ENCODE measurements around the gene PF4V1. TPM values are rescaled to one million over a fixed set of nuclear protein-coding genes. Genes with fewer than 3 reads are reported as not detected.

PF4V1 gene
- total RNA-seq, 2 experiments from 2014 or later = not detected

- Mint-ChIP-seq H3K4me1 (ENCODE audit: low read depth) (no peaks in the 10 kb centered on the region), H3K27ac (no peak overlapping the region), H3K27me3 (ENCODE audit: low read depth) (no peaks in the 10 kb centered on the region), H3K36me3 (ENCODE audit: low read depth) (no peaks in the 10 kb centered on the region), H3K4me3 (no peak overlapping the region), H3K9me3 (no peaks in the 10 kb centered on the region)
- CTCF ChIA-PET = no interaction called here
- intact Hi-C loops (cut with micrococcal nuclease) = no loop called here
- no peak for DNase-seq
Observed at GRCh38 chr4:73902817-73903547, 49.9 kb downstream of the PF4V1 start.

Other genes with a start within 250 kb of the PF4V1 start
- gene RASSF6, start 232.9 kb upstream of the PF4V1 start, total RNA-seq = not detected
- gene CXCL8, start 112.7 kb upstream of the PF4V1 start, total RNA-seq = not detected
- gene CXCL6, start 16.6 kb upstream of the PF4V1 start, total RNA-seq = not detected
- not detected for gene CXCL1, start 16.1 kb downstream of the PF4V1 start, total RNA-seq
- gene PF4, start 128.7 kb downstream of the PF4V1 start, total RNA-seq = not detected
- not detected for gene PPBP, start 134.9 kb downstream of the PF4V1 start, total RNA-seq
- gene CXCL5, start 145.4 kb downstream of the PF4V1 start, total RNA-seq = not detected
- gene CXCL3, start 185.4 kb downstream of the PF4V1 start, total RNA-seq = not detected
- gene CXCL2, start 245.9 kb downstream of the PF4V1 start, total RNA-seq = not detected

All from activated naive CD4-positive, alpha-beta T cell treated with anti-CD3 and anti-CD28 coated beads for 36 hours (primary cell).